NCI-H2081 treated with DMSO at 0.1 percent for 48 hours (cell line): ENCODE measurements around the gene EOLA2.
"Not testable (repeated sequence)": the region's sequence is repeated elsewhere in the genome, so short reads cannot be mapped to it uniquely, and the experiment has no call there.

Experiments
- DNase-seq: peaks from one replicate; lab custom pipeline; 2025; lab: John Stamatoyannopoulos, UW

Gene EOLA2

DNA sequence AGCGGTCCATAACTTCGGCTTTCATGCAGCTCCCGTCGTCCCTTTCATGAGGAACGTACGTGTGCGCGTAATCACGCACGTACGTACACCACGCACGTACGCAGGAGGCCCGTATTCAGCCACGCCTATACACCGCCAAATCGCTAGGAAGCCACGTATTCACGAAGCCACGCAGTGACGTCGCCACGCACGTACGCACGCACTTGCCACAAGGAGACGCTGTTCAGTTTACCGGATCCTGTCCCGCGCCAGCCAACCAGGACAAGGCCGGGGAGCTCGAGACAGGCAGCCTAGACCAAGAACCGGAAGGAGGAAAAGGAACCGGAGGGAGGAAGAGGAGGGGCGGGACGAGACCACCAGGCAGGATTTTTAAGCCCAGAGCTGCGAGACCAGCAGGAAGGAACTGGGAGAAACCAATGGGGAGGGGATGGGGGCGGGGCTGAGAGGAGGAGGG, at the start of gene EOLA2:
EOLA2 (minus strand) TSS at position 65 of the 454 bp plus-strand sequence. CDS start 4,617 bp downstream, outside the sequence.
- DNase-seq = peak; percentile 77

- DNase-seq = no peak
Observed at GRCh38 chrX:149987613-149988012, 49.3 kb upstream of the EOLA2 start.

GRCh38 chrX:149984411-149984810, 46.1 kb upstream of the EOLA2 start:
- DNase-seq = no peak

DNA sequence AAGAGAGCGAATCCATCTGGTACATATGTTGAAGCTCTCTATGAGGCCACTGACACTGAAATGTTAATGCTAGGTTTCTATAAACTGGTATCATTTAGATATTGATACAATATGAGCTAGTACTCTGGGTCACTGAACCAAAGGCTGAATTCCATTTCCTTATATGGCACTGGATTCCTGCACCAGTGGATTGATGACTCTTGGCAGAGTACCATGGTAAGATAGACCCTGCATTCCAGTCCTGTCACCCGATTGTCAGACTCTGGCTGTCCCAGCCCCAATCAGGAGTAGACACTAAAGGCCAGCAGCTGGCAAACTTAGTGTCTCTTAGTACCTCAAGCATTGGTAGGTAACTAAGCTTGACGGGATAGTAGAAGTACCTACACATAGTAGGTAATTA, 44.0 kb upstream of the EOLA2 start:
- no peak for DNase-seq

GRCh38 chrX:149979126-149979644, 40.9 kb upstream of the EOLA2 start:
- DNase-seq = no peak

GRCh38 chrX:149962859-149963757, 24.8 kb upstream of the EOLA2 start:
- no peak for DNase-seq

DNA sequence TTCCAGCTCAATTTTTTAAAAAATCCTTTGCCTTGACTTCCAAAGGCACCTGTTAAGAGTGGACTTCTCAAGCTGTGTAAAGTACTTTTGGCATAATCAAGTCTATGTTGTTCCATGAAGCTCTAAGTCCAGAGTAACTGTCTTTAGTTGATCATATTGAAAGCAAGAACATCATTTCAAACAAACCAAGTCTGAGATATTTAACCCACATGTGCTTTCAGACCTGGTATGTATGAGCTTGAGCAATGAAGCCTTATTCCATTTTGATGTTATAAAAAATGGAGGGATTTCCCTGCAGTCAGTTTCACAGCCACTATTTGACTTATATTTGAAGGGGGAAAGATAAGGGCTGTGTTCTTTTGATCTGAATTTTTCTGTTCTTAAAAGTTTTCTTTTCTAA, 23.7 kb upstream of the EOLA2 start:
- no peak for DNase-seq

DNA sequence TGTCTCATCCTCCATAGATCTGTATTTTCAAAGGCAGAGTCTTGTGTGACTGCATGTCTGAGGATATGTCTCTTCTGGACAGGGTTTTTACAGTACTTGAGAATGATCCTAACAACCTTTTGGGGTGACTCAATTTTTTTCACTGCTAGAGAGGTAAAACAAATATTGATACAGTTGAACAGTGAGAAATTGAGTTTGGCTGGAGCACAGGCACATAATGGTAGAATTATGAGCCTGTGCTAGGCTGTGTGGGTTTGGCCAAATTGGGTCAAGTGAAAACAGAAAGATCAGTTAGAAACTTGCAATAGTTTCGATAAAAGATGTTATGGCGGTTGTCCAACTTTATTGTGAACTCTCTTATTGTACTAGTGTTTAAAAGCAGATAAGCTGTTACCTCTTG, 23.3 kb upstream of the EOLA2 start:
- no peak for DNase-seq

DNA sequence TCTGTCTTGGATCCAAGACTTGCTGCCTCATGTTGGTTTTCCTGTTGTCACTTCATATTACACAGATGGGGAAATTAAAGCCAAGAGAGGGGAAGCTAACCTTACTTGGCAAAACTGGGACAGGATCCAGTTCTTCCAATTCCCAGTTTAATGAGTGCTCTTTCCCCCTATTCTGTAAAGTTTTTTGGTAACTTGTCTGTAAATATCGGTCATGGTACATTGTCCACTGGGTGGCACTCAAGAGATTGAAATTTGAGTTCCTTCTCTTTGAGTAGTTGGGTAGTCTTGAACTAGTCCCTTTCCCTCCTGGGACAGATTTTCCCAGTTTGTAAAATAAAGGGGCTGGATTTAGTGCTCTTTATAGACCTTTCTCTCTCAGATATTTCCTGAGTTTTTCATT, 12.4 kb upstream of the EOLA2 start:
- DNase-seq = no peak

GRCh38 chrX:149949743-149950436, 11.6 kb upstream of the EOLA2 start:
- DNase-seq = no peak

- DNase-seq = no peak
Observed at GRCh38 chrX:149948016-149948415, 9.7 kb upstream of the EOLA2 start.

- not testable (repeated sequence) for DNase-seq
Observed at GRCh38 chrX:149946932-149947331, 8.6 kb upstream of the EOLA2 start.

- not testable (repeated sequence) for DNase-seq
Observed at GRCh38 chrX:149945820-149946219, 7.5 kb upstream of the EOLA2 start.

- DNase-seq = not testable (repeated sequence)
Observed at GRCh38 chrX:149945087-149945670, 6.9 kb upstream of the EOLA2 start.

DNA sequence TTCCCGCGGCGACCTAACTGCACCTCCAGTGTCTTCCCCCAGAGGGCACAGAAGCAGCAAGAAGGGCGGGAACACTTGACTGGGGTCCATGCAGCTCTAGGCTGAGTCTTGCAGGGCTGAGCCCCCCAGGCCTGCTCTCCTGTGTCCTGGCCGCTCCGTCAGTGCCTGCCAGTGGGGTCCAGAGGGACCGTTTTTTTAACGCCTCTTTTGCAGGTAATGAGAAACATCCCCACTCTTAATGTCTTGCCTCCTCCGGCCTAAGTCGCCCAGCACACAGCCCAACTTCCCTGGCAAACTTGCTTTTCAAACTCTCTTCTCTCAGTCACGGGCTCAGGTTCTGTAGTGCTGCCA, 2.4 kb upstream of the EOLA2 start:
- DNase-seq = not testable (repeated sequence)

DNA sequence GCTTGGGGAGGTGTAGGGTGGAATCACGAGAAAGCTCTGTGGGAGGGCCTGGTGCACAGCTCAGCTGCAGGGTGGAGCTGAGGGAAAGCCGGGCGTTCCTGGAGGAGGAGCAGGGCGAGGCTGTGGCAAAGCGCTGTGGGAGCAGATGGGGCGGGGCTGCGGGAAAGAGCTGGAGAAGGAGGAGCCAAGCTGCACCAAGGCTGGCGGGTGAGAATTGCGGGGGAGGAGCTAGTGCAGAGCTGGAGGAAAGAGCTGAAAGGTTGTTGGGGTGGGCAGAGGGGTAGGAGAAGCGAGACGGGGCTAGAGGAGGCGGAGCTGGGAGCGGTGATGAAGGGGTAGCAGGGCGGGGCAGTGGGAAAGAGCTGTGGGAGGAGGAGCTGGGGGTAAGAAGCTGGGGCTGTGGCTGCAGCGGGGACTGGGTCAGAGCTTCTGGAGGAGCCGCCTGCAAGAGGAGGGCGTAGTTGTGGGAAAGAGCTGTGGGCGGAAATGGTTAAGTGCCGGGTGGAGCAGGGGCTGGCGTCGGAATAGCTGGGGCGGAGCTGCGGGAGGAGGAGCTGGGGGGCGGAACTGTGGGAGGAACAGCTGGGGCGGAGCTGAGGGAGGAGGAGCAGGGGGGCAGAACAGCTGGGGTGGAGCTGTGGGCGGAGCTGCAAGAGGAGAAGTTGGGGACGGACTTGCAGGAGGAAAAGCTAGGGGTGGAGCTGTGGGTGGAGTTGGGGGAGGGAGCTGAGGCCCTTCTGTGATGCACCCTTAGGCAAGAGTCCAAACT, 1.8 kb upstream of the EOLA2 start:
- peak; percentile 19 for DNase-seq

DNA sequence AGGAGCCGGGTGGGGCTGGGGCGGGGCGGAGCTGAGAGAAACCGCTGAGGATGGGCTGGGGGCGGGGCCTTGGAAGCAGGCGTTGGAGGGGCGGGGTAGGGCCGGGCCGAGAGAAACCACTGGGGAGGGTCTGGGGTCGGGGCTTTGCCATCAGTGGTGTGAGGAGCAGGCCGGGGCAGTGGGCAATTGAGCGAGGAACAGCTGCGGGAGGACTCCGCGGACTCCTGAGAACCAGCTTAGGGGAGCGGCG, 1.3 kb upstream of the EOLA2 start:
- no peak for DNase-seq

DNA sequence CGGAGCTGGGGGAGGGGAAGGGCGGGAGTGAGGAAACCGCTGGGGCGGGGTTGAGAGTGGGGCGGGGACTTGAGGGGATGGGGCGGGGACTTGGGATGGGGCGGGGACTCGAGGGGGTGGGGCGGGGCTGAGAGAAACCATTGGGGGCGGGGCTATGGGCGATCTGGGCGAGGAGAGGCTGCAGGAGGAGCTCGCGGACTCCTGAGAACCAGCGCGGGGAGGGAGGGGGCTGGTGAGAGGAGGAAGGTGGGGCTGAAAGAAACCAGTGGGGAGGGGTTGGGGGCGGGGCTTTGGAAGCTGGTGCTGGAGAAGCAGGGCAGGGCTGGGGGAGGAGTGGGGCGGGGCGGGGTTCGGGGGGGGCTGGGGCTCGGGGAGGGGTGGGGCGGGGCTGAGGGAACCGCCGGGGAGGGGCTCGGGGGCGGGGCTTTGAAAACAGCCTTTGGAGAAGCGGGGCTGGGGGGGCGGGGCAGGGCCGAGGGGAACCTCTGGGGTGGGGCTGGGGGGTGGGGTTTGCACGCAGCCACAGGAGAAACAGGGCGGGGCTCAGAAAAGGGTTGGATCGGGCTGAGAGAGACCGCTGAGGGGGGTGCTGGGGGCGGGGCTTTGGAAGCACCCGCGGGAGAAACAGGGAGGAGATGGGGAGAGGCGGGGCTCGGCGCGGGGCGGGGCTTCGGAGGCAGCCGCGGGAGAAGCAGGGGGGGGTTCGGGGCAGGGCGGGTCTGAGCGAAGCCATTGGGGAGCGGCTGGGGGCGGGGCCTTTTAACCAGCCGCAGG, 777 bp upstream of the EOLA2 start:
- no peak for DNase-seq

DNA sequence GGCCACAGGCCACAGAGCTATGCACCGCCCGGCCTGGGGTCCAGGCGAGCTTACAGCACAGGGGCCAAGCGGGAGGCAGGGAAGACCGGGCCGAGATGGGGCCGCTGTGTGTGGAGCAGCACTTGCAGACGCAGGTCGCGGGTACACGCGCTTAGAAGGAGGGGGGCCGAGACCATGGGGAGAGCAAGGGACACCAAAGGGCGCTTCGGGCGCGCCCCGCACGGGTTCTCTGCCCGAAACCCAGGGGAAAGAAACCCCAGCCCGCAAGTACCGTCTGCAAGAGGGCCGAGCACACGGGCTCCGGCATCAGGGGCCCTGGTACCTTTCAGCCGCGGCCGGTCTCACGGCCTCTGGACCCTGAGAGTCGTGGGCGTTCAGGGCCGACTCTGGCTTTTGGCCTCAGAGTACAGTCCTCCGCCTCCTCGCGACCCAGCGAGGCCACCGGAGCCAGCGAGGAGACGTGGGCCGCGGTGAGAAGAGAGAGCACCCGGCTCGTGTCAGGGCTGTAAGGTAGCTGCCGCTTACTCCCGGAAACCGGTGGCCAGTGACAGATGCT, 342 bp downstream of the EOLA2 start:
- no peak for DNase-seq

- not testable (repeated sequence) for DNase-seq
Observed at GRCh38 chrX:149937328-149937727, 963 bp downstream of the EOLA2 start.

- not testable (repeated sequence) for DNase-seq
Observed at GRCh38 chrX:149933547-149933946, 4.7 kb downstream of the EOLA2 start.
